Measurements from ENCODE around the gene PSMD2.
A peak's percentile ranks its signal among the peaks of the same experiment; 100 is the strongest.

The PSMD2 gene

GRCh38 chr3:184272269-184272668 is 26.8 kb upstream of the PSMD2 start:
- no peak for TF ChIP-seq CTCF (IDR thresholded peaks at IDR 0.05; ENCODE audit: insufficient read depth, missing control alignments)
- no peak for DNase-seq (ENCODE audit: insufficient read length, low spot score)
- FAIRE-seq = no peak

- TF ChIP-seq CTCF (IDR thresholded peaks at IDR 0.05; ENCODE audit: insufficient read depth, missing control alignments) = no peak
- DNase-seq (ENCODE audit: insufficient read length, low spot score) (no peak), FAIRE-seq (no peak)
These were observed 23.7 kb upstream of the PSMD2 start for GRCh38 chr3:184275381-184275701.

GRCh38 chr3:184275961-184276910 is 22.8 kb upstream of the PSMD2 start, which contains the start of gene ECE2:
ECE2 (plus strand) TSS chr3:184276022; CDS start chr3:184276154, 132 bp downstream.
- no peak for TF ChIP-seq CTCF (IDR thresholded peaks at IDR 0.05; ENCODE audit: insufficient read depth, missing control alignments)
- FAIRE-seq (no peak), DNase-seq (ENCODE audit: insufficient read length, low spot score) (no peak)

- no peak for TF ChIP-seq CTCF (IDR thresholded peaks at IDR 0.05; ENCODE audit: insufficient read depth, missing control alignments)
- FAIRE-seq (no peak), DNase-seq (ENCODE audit: insufficient read length, low spot score) (no peak)
These were observed 21.7 kb upstream of the PSMD2 start for GRCh38 chr3:184277366-184277765.

GRCh38 chr3:184282941-184283340 is 16.1 kb upstream of the PSMD2 start:
- FAIRE-seq = no peak
- TF ChIP-seq CTCF (IDR thresholded peaks at IDR 0.05; ENCODE audit: insufficient read depth, missing control alignments) = no peak
- no peak for DNase-seq (ENCODE audit: insufficient read length, low spot score)

- FAIRE-seq = no peak
- no peak for TF ChIP-seq CTCF (IDR thresholded peaks at IDR 0.05; ENCODE audit: insufficient read depth, missing control alignments)
These were observed 15.4 kb upstream of the PSMD2 start for GRCh38 chr3:184283681-184284080.

GRCh38 chr3:184284696-184285095 is 14.3 kb upstream of the PSMD2 start:
- DNase-seq (ENCODE audit: insufficient read length, low spot score) (peak; percentile 91), FAIRE-seq (no peak)
- TF ChIP-seq CTCF (IDR thresholded peaks at IDR 0.05; ENCODE audit: insufficient read depth, missing control alignments) = peak; percentile 72

More at GRCh38 chr3:184283681-184284080, 15.4 kb upstream of the PSMD2 start:
- DNase-seq (ENCODE audit: insufficient read length, low spot score) = no peak

All from D721Med (cell line).